ENCODE measurements around the gene COL9A1.
"Not testable (repeated sequence)": the region's sequence is repeated elsewhere in the genome, so short reads cannot be mapped to it uniquely, and the experiment has no call there.

DNA sequence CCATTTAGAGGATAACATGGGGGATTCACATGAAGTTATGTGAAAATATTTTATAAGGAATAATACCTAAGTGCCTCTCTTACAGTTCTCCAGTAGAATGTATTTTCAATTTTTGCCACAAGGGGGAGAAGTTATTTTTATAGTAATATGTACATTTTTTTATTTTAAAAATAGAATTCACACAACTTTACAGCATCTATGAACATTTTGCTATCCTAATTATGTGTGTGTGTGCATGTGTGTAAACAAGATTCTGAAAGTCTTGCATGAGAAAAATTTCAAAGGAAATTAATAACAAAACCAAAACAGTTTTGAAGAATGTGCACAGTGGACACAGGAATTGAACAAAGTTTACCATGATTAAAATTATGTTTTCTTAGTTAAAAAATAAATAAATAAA, 5.3 kb upstream of the COL9A1 start:
- not testable (repeated sequence) for TF ChIP-seq POLR2A (IDR thresholded peaks at IDR 0.05; ENCODE audit: low read depth, low read length); POLR2AphosphoS5 (IDR thresholded peaks at IDR 0.05; ENCODE audit: low read depth, low read length); TAF1 (IDR thresholded peaks at IDR 0.05; ENCODE audit: borderline replicate concordance, low read depth, low read length)
